ENCODE measurements around the gene OR1M1.
"Not testable (repeated sequence)": the region's sequence is repeated elsewhere in the genome, so short reads cannot be mapped to it uniquely, and the experiment has no call there.

OR1M1 gene

GRCh38 chr19:9086761-9087160, at the start of gene OR1M1:
Gene OR1M1, plus strand, starts transcription at chr19:9087061. Its CDS starts 6,184 bp downstream, at chr19:9093245.
- no peak for DNase-seq (ENCODE audit: low spot score)

- DNase-seq (ENCODE audit: low spot score) = no peak
These were observed 49.3 kb upstream of the OR1M1 start for GRCh38 chr19:9037400-9038062.

GRCh38 chr19:9039728-9040127, 47.1 kb upstream of the OR1M1 start:
- DNase-seq (ENCODE audit: low spot score) = no peak

GRCh38 chr19:9040131-9040530, 46.7 kb upstream of the OR1M1 start:
- DNase-seq (ENCODE audit: low spot score) = no peak

- DNase-seq (ENCODE audit: low spot score) = no peak
These were observed 45.8 kb upstream of the OR1M1 start for GRCh38 chr19:9041023-9041422.

- no peak for DNase-seq (ENCODE audit: low spot score)
These were observed 43.3 kb upstream of the OR1M1 start for GRCh38 chr19:9043524-9043923.

GRCh38 chr19:9044449-9044848, 42.4 kb upstream of the OR1M1 start:
- no peak for DNase-seq (ENCODE audit: low spot score)

GRCh38 chr19:9046694-9047093, 40.2 kb upstream of the OR1M1 start:
- no peak for DNase-seq (ENCODE audit: low spot score)

- no peak for DNase-seq (ENCODE audit: low spot score)
These were observed 34.0 kb upstream of the OR1M1 start for GRCh38 chr19:9052894-9053293.

- not testable (repeated sequence) for DNase-seq (ENCODE audit: low spot score)
These were observed 33.2 kb upstream of the OR1M1 start for GRCh38 chr19:9053674-9054073.

GRCh38 chr19:9054207-9054606, 32.7 kb upstream of the OR1M1 start:
- no peak for DNase-seq (ENCODE audit: low spot score)

- DNase-seq (ENCODE audit: low spot score) = no peak
These were observed 32.1 kb upstream of the OR1M1 start for GRCh38 chr19:9054765-9055164.

- DNase-seq (ENCODE audit: low spot score) = not testable (repeated sequence)
These were observed 30.7 kb upstream of the OR1M1 start for GRCh38 chr19:9056131-9056530.

- no peak for DNase-seq (ENCODE audit: low spot score)
These were observed 29.2 kb upstream of the OR1M1 start for GRCh38 chr19:9057505-9058258.

- no peak for DNase-seq (ENCODE audit: low spot score)
These were observed 27.8 kb upstream of the OR1M1 start for GRCh38 chr19:9058905-9059667.

GRCh38 chr19:9060564-9061340, 26.1 kb upstream of the OR1M1 start:
- no peak for DNase-seq (ENCODE audit: low spot score)

GRCh38 chr19:9061879-9062278, 25.0 kb upstream of the OR1M1 start:
- no peak for DNase-seq (ENCODE audit: low spot score)

- no peak for DNase-seq (ENCODE audit: low spot score)
These were observed 21.3 kb upstream of the OR1M1 start for GRCh38 chr19:9065457-9066014.

GRCh38 chr19:9070066-9070465, 16.8 kb upstream of the OR1M1 start:
- DNase-seq (ENCODE audit: low spot score) = no peak

GRCh38 chr19:9071720-9072119, 15.1 kb upstream of the OR1M1 start:
- not testable (repeated sequence) for DNase-seq (ENCODE audit: low spot score)

GRCh38 chr19:9073806-9074205, 13.1 kb upstream of the OR1M1 start:
- no peak for DNase-seq (ENCODE audit: low spot score)
